COLO668 (cell line): Measurements from ENCODE around the gene MRPL28.
"Not testable (repeated sequence)": the region's sequence is repeated elsewhere in the genome, so short reads cannot be mapped to it uniquely, and the experiment has no call there.

Experiments used
- DNase-seq: peaks from one replicate; lab custom pipeline; 2025; ENCODE audit not compliant: unreplicated experiment; lab: John Stamatoyannopoulos, UW

The MRPL28 gene

GRCh38 chr16:373848-374615 is 3.7 kb upstream of the MRPL28 start:
- DNase-seq: no peak

GRCh38 chr16:373020-373598 is 2.8 kb upstream of the MRPL28 start:
- no peak for DNase-seq

DNA sequence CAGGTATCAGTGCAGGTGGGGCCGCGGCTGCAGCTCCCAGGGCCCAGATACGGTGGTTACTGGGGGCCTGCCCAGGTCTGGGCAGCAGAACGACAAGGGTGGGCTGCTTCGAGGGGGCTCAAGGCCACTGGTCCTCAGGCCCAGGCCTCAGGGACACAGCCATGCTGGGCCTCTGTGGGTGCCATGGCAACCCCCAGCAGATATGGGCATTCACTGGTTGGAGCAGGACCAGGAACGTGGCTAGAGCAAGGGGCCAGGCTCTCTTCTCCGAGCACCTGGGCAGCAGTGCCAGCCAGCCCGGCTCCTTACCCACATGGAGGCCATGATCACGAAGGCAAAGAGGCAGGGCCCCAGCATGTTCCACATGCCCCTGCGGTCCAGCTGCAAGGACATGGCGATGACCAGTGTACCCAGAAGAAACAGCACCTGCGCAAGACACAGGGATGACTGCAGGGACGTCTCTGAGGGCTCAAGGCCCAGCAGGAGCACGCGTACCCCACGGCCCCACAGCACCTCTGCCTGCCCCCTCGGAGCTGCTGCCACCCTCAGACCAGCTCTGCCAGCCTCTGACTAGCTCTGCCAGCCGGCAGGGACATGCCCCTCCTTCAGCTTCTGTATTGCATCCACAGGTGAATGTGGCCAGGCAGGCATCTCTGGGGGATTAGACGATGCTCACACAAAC is 2.1 kb upstream of the MRPL28 start:
- DNase-seq: no peak

DNA sequence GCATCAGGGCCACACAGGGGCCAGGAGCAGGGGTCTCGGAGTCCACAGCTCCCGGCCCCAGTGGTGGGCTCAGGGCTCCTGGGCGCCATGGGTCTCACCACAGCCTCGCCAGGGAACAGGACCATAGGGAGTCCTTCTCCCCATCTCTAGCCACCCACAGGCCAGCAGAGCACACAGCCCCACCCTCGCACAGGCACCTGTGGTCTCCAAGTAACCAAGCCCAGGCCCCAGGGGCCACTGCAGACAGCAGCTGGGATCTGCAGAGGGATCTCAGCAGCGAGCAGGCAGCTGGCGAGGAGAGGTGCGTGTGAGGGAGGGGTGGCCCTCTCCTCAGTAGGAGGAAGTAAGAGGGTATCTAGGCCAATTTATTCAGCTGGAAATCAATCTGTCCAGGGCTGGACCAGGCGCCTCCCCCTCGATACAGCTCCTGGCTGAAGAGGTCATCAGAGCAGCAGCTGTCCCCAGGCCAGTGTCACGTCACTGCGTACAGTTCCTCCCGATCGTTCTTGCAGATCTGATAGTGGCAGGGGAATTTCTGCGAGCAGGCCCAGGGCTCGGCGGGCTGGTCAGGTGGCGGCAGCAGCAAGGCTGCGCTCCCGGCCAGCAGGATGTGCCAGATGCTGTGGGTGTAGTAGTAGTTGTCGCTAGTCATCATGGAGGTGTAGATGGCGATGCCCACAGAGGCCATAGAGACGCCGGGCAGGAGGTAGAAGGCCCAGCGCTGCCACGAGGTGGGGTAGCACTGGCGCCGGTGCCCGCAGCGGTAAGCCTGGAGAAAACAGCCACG is 1.4 kb upstream of the MRPL28 start:
- DNase-seq: peak; percentile 95

- DNase-seq: peak; percentile 54
Observed at GRCh38 chr16:370979-371514, 709 bp upstream of the MRPL28 start.

DNA sequence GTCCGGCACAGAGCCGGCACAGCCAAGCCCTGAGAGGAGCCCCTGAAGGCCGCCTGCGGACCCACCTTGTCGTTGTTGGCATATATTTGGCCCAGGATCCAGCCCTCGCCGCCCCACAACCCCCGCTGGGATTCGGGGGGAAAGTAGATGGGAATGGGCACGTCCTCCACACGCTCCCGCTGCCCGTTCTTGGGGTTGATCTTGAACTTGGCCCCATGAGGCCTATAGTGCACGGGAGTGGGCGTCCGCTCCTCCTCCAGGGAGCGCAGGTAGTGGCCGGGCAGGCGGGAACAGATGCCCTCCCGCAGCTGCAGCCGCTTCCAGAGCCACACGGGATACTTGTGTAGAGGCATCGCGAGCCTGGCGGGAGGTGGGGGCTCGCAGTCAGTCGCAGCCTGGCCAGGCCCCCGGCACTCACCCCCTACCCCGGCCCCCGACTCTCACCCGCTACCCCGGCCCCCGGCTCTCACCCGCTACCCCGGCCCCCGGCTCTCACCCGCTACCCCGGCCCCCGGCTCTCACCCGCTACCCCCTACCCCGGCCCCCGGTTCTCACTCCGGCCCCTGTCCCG is 387 bp downstream of the MRPL28 start:
- peak; percentile 24 for DNase-seq

DNA sequence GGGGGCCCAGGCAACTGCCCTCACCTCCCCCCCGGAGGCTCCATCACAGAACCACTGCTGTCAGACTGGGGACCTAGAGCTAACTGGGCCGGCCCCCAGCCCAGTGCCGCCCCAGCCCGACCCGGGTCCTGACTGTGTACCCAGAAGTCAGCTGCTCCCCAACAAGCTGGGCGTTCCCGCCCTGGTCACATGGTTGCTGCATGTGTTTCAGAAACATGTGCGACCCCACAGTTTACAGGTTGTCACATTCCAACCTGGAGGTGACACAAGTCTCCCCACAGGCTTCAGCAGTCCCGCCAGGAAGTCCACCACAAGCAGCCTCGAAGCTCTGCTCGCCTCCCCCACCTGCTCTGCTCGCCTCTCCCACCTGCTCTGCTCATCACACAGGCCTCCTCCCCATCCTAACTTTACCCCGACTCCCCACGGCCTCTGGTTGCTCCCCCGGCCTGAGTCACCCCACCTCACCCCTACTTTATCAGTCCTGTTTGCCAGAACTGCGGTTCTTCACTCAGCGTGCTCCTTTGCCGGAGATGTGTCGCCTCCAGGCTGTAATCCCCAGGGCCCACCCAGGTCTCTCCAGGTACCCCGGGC is 968 bp downstream of the MRPL28 start:
- DNase-seq: no peak

DNA sequence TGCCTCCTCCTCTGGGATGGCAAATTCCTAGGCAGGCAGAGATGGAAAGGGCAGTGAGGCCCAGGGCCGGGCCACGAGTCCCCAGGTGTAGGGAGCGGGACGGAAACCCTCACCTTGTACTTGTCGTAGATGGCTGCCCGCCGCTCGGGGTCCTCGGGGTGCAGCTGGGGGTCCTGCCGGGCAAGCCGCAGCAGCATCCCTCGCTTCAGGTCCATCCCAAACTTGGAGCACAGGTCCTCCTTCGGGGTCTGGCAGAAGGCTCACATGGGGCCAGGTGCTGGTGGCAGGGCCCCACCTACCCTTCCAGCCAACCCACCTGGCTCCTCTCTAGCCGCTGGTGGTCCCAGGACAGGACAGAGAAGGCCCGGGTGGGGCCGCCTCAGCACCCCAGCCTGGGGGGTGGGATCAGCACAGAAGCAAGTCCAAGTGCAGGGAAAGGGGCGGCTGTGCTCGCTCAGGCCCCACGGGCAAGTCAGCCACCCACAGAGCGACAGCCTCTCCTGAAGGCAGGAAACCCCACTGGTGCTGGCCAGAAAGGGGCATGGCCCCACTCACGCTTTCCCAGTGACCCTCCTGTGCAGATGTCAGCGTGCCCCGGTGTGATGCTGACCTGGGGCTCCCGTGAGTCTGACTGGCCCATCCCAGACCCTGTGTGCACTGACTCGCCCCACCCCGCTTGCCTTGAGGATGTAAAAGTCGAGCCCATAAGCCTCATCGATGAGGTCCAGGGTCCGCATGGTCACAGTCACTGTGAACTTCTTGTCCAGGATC is 1.8 kb downstream of the MRPL28 start:
- DNase-seq: no peak

DNA sequence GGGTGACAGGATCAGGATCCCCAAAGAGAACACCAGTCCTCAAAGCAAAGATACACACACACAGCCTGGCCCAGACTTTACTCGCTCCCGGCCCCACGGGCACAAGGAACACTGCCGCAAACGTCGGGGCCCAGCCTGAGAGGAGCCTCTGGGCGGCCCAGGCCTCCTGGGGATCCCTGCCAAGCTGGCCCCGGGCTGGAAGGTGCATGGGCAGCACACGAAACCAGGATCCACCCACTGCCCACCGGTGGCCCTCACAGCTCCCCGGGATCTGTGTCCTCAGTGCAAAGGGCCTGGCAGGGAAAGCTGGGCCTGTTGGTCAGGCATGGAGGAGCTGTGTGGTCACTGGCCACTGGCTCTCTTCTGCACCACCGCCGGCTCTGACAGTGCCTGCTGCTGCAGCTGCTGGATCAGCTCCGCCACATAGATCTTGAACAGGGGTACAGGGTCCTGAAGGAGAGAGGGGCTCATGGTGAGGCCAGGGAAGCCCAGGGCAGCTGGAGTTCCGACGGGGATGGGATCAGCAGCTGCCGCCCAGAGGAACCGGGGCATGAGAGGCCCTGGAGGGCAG is 2.9 kb downstream of the MRPL28 start:
- DNase-seq: no peak

DNA sequence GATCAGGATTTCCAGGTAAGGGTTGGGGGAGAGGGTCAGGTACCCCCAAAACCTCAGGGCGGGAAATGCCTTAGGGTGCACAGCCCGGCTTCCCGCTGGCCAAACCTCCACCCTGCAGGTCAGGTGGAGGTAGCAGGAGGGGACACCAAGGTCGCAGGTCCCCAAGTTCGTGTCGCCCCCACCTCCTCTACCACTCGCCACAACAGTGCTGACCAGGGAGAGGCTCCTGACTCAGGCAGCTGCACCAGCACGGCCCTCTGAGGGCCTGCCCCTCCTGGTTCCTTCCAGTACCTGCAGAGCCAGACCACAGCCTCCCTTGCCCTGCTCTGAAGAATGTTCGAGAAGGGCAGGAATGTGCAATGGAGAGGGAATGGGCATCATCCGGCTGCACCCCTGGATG is 3.9 kb downstream of the MRPL28 start:
- DNase-seq: no peak

DNA sequence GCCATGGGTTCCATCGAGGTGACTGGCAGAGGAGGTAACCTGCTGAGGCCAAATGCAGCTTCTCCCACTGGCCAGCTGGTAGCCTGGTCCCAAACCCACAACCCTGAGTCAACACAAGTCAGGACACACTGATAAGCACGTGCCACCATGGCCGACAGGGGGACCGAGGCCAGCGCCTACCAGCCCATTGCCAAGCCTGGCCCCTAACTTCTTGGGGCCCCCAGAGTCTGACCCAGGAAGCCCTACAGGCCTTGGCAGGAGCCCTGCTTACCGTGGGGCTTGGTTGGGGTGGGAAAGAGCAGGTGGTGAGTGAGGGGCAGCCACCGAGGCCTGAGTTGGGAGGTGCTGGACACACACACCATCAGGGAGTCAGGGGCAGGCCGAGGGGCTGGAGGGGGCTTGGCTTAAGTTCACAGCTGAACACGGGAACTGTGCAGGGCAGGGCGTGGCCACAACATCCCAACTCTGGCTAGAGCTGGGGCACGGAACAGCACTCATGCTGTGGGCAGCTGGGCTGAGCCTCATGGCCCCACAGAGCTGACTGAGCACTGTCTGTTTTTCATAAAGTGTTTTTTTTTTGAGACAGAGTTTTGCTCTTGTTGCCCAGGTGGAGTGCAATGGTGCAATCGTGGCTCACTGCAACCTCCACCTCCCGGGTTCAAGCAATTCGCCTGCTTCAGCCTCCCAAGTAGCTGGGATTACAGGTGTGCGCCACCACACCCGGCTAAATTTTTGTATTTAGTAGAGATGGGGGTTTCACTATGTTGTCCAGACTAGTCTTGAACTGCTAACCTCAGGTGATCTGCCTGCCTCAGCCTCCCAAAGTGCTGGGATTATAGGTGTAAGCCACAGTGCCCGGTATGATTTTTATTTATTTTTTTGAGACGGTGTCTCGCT is 5.5 kb downstream of the MRPL28 start:
- no peak for DNase-seq

GRCh38 chr16:363766-364490 is 6.4 kb downstream of the MRPL28 start:
- DNase-seq: no peak

DNA sequence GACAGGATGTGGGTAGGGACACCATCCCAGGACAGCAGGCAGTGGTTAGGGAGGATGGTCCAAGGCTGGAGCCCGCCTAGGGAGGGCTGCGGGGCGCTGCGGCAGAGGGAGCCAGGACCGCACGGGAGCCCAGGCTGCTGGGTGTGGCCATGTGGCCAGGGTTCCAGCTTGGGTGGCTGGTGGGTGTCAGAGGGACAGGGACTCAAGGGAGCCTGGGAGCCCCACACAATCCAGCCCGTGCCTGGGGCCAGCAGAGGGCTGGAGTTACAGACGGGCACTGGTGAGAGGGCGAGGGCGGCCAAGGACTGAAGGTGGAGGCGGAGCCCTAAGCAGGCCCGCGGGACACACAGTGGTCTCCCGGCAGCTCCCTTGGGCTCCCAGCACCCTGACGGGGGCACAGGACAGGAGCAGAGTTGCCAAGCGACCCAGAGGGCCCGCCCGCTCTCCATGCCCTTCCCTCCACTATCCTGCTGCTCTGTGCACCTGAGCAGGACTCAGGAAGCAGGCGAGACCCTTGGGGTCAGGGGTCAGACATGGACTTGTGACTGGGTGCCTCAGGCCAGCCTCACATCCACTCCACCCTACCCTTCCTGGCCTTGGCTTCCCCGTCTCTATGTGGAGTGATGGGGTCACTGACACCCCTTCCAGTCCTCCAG is 7.1 kb downstream of the MRPL28 start:
- no peak for DNase-seq

GRCh38 chr16:362702-362999 is 7.7 kb downstream of the MRPL28 start:
- DNase-seq: not testable (repeated sequence)

DNA sequence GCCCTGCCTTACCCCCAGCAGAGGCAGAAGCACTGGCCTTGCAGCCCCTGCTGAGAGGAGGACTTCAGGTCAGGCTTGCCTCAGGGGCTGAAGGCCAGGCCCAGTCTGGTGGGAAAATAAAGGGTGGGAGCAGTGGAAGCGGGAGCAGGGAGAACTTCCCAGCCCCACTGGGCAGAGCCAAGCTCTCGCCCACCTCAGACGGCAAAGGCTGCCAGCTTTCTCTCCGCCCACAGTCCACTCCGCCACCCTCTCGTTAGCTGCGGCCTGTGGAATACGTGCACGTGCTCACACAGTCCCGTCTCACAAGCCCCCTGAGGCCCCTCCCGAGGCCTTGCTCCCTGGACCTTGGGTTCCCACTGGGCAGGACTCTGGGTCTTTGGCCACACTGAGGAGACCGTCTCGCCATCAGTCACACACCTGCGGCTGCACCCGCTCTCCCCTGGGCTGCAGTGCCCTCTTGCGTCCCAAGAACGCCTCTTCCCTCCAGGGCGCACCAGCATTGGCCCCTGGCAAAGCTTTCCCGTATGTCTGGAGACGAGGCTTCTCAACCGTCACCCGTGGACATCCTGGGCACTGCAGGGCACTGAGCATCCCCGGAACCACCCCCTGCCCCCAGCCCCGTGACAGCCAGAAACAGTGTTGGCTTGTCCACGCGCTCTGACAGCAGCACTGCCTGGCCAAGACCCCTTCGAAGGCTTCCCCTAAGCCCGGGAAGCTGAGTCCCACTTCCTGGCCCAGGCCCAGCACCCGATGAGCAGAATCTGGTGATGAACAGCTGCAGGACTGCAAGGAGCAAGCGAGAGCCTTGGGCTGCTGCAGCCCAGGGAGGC is 8.3 kb downstream of the MRPL28 start:
- DNase-seq: peak; percentile 88

DNA sequence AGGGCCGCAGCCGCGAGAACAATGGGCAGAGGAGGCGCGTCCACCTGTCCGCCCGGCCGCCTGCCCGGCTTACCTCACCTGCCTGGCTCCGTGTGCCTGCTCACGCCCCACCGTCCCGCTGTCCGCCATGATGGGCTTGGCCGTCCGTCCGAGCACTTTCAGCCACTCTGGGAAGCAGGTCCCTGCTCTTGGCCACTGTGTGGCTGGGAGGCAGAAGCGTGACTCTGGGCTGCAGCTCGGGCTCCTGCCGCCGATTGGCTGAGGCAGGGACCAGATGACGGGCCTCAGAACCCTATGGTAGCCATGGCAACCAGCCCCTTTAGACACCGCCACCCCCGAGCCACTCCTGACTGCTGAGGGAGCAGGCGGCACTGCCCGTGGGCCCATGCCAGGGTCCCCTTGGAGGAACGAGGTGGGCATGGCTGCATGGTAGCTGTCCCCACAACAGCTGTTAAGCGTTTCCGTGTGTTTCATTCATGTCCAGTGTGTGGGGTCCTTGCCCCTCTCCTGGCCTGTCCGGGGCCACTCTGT is 8.9 kb downstream of the MRPL28 start:
- DNase-seq: no peak
